Fibroblast of the aortic adventitia (primary cell): ENCODE measurements around the gene EDAR. TPM values are rescaled to one million over a fixed set of nuclear protein-coding genes. Genes with fewer than 3 reads are reported as not detected.

Source experiments
- DNase-seq: peaks from one replicate; pipeline ENCODE4 v3.0.0-alpha.2; 2010; ENCODE audit warnings: low read depth
- H3K4me3 ChIP-seq: 2 replicates; pipeline ENCODE4 v1.5.1; 2011; ENCODE audit warnings: low read depth, mild to moderate bottlenecking, control low read depth, low read length, moderate library complexity
- CTCF ChIP-seq: IDR thresholded peaks from 2 replicates; pipeline ENCODE4 v1.5.1; 2011; ENCODE audit warnings: mild to moderate bottlenecking, low read length, control low read depth, inconsistent platforms; ENCODE audit not compliant: insufficient read depth
- total RNA-seq: library from RNA; depleted of rRNA; stranded (reverse); fragments of >200 nt; gene quantifications from 2 replicates; pipeline ENCODE4 v1.2.3, GENCODE V29; 2012; ENCODE audit warnings: low replicate concordance

EDAR gene
- total RNA-seq, 1 donor: not detected

GRCh38 chr2:108941161-108941665 is 47.8 kb downstream of the EDAR start:
- H3K4me3 ChIP-seq: no peak overlapping the region
- DNase-seq: no peak
- TF ChIP-seq CTCF: no peak

GRCh38 chr2:108940156-108940555 is 48.9 kb downstream of the EDAR start:
- TF ChIP-seq CTCF: no peak
- H3K4me3 ChIP-seq: no peak overlapping the region
- no peak for DNase-seq

GRCh38 chr2:108938077-108938710 is 50.8 kb downstream of the EDAR start:
- TF ChIP-seq CTCF: no peak
- DNase-seq: no peak
- H3K4me3 ChIP-seq: no peak overlapping the region

GRCh38 chr2:108937367-108938017 is 51.5 kb downstream of the EDAR start:
- no peak for TF ChIP-seq CTCF
- H3K4me3 ChIP-seq: no peak overlapping the region
- no peak for DNase-seq

- DNase-seq: no peak
- no peak for TF ChIP-seq CTCF
- no peak overlapping the region for H3K4me3 ChIP-seq
Observed at GRCh38 chr2:108936866-108937265, 52.2 kb downstream of the EDAR start.

- no peak overlapping the region for H3K4me3 ChIP-seq
- DNase-seq: no peak
- no peak for TF ChIP-seq CTCF
Observed at GRCh38 chr2:108936076-108936864, 52.8 kb downstream of the EDAR start.
